Chondrocyte (in vitro differentiated cells): ENCODE results near the gene ARPC1B. TPM values are rescaled to one million over a fixed set of nuclear protein-coding genes. Genes with fewer than 3 reads are reported as not detected.
A peak's percentile ranks its signal among the peaks of the same experiment; 100 is the strongest.

Experiments
- DNase-seq: peaks from one replicate; pipeline ENCODE4 v3.0.0; 2021; ENCODE audit warnings: mixed read lengths, low spot score
- H3K27ac Mint-ChIP-seq: one replicate; pipeline ENCODE4 v1.8.0; 2021; ENCODE audit warnings: mild to moderate bottlenecking, moderate library complexity, mixed read lengths; ENCODE audit not compliant: unreplicated experiment
- H3K27me3 Mint-ChIP-seq: 2 replicates; pipeline ENCODE4 v1.8.0; 2021; ENCODE audit warnings: low read depth, mixed read lengths
- H3K36me3 Mint-ChIP-seq: 2 replicates; pipeline ENCODE4 v1.8.0; 2021; ENCODE audit warnings: low read depth, mixed read lengths
- H3K4me1 Mint-ChIP-seq: 2 replicates; pipeline ENCODE4 v1.8.0; 2021; ENCODE audit warnings: low read depth, mild to moderate bottlenecking, mixed read lengths
- H3K4me3 Mint-ChIP-seq: one replicate; pipeline ENCODE4 v1.8.0; 2021; ENCODE audit warnings: mild to moderate bottlenecking, moderate library complexity, mixed read lengths; ENCODE audit not compliant: unreplicated experiment
- H3K9me3 Mint-ChIP-seq: 2 replicates; pipeline ENCODE4 v1.8.0; 2021; ENCODE audit warnings: low read depth, mixed read lengths
- total RNA-seq: library from RNA; stranded (reverse); gene quantifications from 3 replicates; pipeline ENCODE4 v1.2.1, GENCODE V29; 2021
- TF ChIP-seq, protein P1 (sequence below): fragments of 200-600 bp; sonication (generic); IDR thresholded peaks from 2 replicates; pipeline ENCODE4 v1.5.0; 2021; ENCODE audit warnings: antibody characterized with exemption, mild to moderate bottlenecking, moderate library complexity

Gene ARPC1B
- total RNA-seq, 1 donor from 2014 or later, result 130 TPM

GRCh38 chr7:99407872-99408378, 33.4 kb downstream of the ARPC1B start:
- TF ChIP-seq, protein P1, sequence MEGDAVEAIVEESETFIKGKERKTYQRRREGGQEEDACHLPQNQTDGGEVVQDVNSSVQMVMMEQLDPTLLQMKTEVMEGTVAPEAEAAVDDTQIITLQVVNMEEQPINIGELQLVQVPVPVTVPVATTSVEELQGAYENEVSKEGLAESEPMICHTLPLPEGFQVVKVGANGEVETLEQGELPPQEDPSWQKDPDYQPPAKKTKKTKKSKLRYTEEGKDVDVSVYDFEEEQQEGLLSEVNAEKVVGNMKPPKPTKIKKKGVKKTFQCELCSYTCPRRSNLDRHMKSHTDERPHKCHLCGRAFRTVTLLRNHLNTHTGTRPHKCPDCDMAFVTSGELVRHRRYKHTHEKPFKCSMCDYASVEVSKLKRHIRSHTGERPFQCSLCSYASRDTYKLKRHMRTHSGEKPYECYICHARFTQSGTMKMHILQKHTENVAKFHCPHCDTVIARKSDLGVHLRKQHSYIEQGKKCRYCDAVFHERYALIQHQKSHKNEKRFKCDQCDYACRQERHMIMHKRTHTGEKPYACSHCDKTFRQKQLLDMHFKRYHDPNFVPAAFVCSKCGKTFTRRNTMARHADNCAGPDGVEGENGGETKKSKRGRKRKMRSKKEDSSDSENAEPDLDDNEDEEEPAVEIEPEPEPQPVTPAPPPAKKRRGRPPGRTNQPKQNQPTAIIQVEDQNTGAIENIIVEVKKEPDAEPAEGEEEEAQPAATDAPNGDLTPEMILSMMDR, result no peak
- peaks cover 41% of the 10 kb centered on the region for H3K4me1 Mint-ChIP-seq
- DNase-seq, result no peak
- H3K4me3 Mint-ChIP-seq, result peak overlapping the region; percentile 99
- no peaks in the 10 kb centered on the region for H3K9me3 Mint-ChIP-seq
- peak overlapping the region; percentile 99 for H3K27ac Mint-ChIP-seq
- peaks cover 19% of the 10 kb centered on the region for H3K36me3 Mint-ChIP-seq
- H3K27me3 Mint-ChIP-seq, result no peaks in the 10 kb centered on the region

DNA sequence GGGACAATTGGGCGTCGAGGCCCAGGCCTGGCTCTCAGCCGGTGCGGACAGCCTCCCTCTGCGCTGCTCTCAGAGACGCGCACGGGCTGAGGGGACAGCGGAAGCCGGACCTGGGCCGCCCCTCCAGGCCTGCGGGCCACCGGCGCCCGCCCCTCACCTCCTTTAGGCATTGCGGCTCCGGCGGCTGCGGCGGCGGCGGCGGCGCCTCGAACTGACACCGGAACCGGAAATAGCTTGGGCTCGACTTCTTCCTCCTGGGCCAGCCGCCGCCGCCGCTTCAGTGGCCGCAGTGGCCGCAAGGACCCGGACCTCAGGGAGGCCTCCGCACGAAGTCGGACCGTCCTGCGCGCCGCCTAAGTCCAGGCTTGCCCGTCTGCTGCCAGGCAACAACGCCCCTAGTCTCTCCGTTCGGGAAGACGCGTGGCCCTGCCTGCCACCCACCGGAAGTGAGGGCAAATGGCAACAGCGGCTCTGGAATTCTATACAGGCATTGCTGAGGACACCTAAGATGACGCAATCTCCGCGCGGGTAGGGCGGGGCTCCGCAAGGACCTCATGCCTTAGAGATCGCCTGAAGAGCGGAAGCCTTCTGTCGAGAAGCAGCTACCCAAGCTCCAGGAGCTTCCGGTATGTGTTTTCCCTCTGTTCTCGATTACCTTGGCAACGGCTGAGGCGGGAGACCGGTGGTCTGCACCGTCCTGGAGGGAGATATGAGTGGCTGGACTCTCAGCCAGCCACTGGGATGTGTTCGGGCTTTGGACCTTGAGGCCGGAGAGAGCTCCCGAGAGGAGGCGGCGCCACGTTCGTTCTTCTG, 34.1 kb downstream of the ARPC1B start, which contains the start of the genes BUD31 and PDAP1:
Gene BUD31, plus strand, starts transcription at position 591 of the 813 bp plus-strand sequence. CDS start 2,124 bp downstream, outside the sequence.
Gene PDAP1, minus strand, starts transcription at position 219 of the 813 bp plus-strand sequence. Its CDS starts 49 bp downstream, at position 170.
- Mint-ChIP-seq H3K9me3 (no peaks in the 10 kb centered on the region), H3K27ac (peak within 1 kb of the TSS; percentile 99), H3K4me3 (peak within 1 kb of the TSS; percentile 99), H3K4me1 (peaks cover 41% of the 10 kb centered on the region), H3K36me3 (peaks cover 19% of the 10 kb centered on the region), H3K27me3 (no peaks in the 10 kb centered on the region)
- TF ChIP-seq, protein P1, result no peak
- DNase-seq, result peak; percentile 97

DNA sequence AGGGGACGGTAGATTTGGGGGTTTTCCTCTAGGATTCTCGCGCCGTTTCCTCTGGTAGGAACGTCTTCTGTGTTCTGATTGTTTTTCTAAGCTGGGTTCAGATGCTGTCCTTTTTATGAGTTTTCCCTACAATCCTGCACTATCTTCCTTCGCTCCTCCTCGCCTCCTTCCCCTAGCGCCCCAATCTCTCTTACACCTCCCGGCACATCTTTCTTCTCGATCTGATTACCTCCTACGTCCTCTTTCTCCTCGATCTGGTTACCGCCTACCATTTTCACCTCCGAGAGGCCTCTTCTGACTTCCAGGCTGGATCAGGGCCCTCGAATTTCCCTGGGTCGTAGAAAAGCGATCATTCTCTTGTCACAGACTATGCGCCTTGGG, 34.7 kb downstream of the ARPC1B start:
- H3K9me3 Mint-ChIP-seq, result no peaks in the 10 kb centered on the region
- H3K4me1 Mint-ChIP-seq, result peaks cover 38% of the 10 kb centered on the region
- peak overlapping the region; percentile 99 for H3K4me3 Mint-ChIP-seq
- H3K27me3 Mint-ChIP-seq, result no peaks in the 10 kb centered on the region
- TF ChIP-seq, protein P1, result no peak
- no peak for DNase-seq
- H3K36me3 Mint-ChIP-seq, result peaks cover 17% of the 10 kb centered on the region
- H3K27ac Mint-ChIP-seq, result peak overlapping the region; percentile 99

GRCh38 chr7:99409806-99410205, 35.3 kb downstream of the ARPC1B start:
- no peaks in the 10 kb centered on the region for H3K27me3 Mint-ChIP-seq
- DNase-seq, result no peak
- TF ChIP-seq, protein P1, result no peak
- H3K9me3 Mint-ChIP-seq, result no peaks in the 10 kb centered on the region
- H3K4me3 Mint-ChIP-seq, result peak overlapping the region; percentile 99
- H3K36me3 Mint-ChIP-seq, result peaks cover 19% of the 10 kb centered on the region
- H3K4me1 Mint-ChIP-seq, result peaks cover 33% of the 10 kb centered on the region
- H3K27ac Mint-ChIP-seq, result peak overlapping the region; percentile 99

DNA sequence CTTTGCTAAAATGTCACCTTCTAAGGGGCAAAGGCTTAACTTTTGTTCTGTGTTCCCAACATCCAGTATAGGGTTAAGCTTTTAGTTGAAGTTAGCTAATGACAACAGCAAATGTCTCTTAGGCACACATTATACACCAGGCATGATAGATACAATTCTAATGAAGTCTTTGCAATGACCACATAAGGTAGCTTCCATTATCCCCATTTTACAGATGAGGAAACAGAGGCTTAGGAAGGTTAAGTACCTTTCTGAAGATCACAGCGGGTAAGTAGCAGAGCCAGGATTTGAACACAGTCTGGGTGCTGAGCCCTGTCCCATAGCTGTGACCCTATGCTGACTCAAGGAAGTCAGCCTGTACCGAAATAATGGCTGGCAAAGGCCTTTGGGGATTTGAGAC, 36.1 kb downstream of the ARPC1B start:
- DNase-seq, result no peak
- TF ChIP-seq, protein P1, result no peak
- Mint-ChIP-seq H3K36me3 (peaks cover 24% of the 10 kb centered on the region), H3K9me3 (no peaks in the 10 kb centered on the region), H3K4me3 (peak overlapping the region; percentile 99), H3K4me1 (peaks cover 35% of the 10 kb centered on the region), H3K27ac (peak overlapping the region; percentile 99), H3K27me3 (no peaks in the 10 kb centered on the region)
